CD4-positive, alpha-beta T cell (primary cell): Measurements from ENCODE around the gene PTPRD. TPM values are rescaled to one million over a fixed set of nuclear protein-coding genes. Genes with fewer than 3 reads are reported as not detected.

ENCODE experiments used
- ATAC-seq: fragments of 200-7000 bp; cut with Tn5 transposase; one replicate; pipeline ENCODE4 v1.10.0; 2022; ENCODE audit warnings: mild to moderate bottlenecking; ENCODE audit not compliant: poor library complexity
- CTCF ChIA-PET: fragments of 350-600 bp; sonication (Branson Sonifier 250); formaldehyde crosslinking; loops from one replicate; lab custom pipeline; 2021; ENCODE audit warnings: antibody characterized with exemption, inconsistent platforms; lab: Charles Lee
- POLR2A ChIA-PET: fragments of 350-600 bp; sonication (Branson Sonifier 250); formaldehyde crosslinking; loops from one replicate; lab custom pipeline; 2021; ENCODE audit warnings: antibody characterized with exemption, inconsistent platforms; lab: Charles Lee
- DNase-seq, 14 experiments: peaks; one replicate each; pipeline ENCODE4 v3.0.0-alpha.2; 2013 to 2020; ENCODE audit warnings: mixed read lengths in 2 of 14
- H3K27ac ChIP-seq, 2 donors: one replicate each; pipeline versions ENCODE4 v1.5.1 to v1.7.0; 2013; ENCODE audit warnings: low read length in 2 of 2, low read depth in 1 of 2, mild to moderate bottlenecking in 1 of 2
- H3K27me3 ChIP-seq, 2 experiments: 1 replicate in 1 of 2; 2 replicates in 1 of 2; pipeline versions ENCODE4 v1.6.1 to v1.7.0; 2013; ENCODE audit warnings: low read length in 2 of 2, control low read depth in 1 of 2, mild to moderate bottlenecking in 1 of 2, moderate library complexity in 1 of 2; ENCODE audit not compliant: insufficient read depth in 2 of 2, control insufficient read depth in 1 of 2
- H3K36me3 ChIP-seq: one replicate; pipeline ENCODE4 v1.6.1; 2013; ENCODE audit warnings: low read length, control low read depth; ENCODE audit not compliant: insufficient read depth
- H3K4me1 ChIP-seq: one replicate; pipeline ENCODE4 v1.6.1; 2013; ENCODE audit warnings: low read length, control low read depth; ENCODE audit not compliant: insufficient read depth
- H3K4me3 ChIP-seq: one replicate; pipeline ENCODE4 v1.5.1; 2013; ENCODE audit warnings: mild to moderate bottlenecking, low read length, moderate library complexity
- H3K9me3 ChIP-seq, 2 experiments: 1 replicate in 1 of 2; 2 replicates in 1 of 2; pipeline versions ENCODE4 v1.6.1 to v1.7.0; 2013; ENCODE audit warnings: low read length in 2 of 2, mild to moderate bottlenecking in 2 of 2, control low read depth in 1 of 2, moderate library complexity in 1 of 2; ENCODE audit not compliant: control insufficient read depth in 1 of 2, insufficient read depth in 1 of 2
- H3K27ac Mint-ChIP-seq: one replicate; pipeline ENCODE4 v1.8.0; 2020; ENCODE audit warnings: mixed read lengths
- H3K27me3 Mint-ChIP-seq: one replicate; pipeline ENCODE4 v1.8.0; 2021; ENCODE audit warnings: mixed read lengths
- H3K36me3 Mint-ChIP-seq: one replicate; pipeline ENCODE4 v1.8.0; 2021; ENCODE audit warnings: low read depth, mixed read lengths
- H3K4me1 Mint-ChIP-seq: one replicate; pipeline ENCODE4 v1.8.0; 2021; ENCODE audit warnings: low read depth, mixed read lengths
- H3K4me3 Mint-ChIP-seq: one replicate; pipeline ENCODE4 v1.8.0; 2020; ENCODE audit warnings: mild to moderate bottlenecking, mixed read lengths
- H3K9me3 Mint-ChIP-seq: one replicate; pipeline ENCODE4 v1.8.0; 2020; ENCODE audit warnings: mixed read lengths
- CTCF ChIP-seq: fragments of 200-600 bp; IDR thresholded peaks from one replicate; pipeline ENCODE4 v1.8.0; 2022; ENCODE audit warnings: antibody characterized with exemption, mild to moderate bottlenecking
- intact Hi-C, 2 experiments: fragments of 100-400 bp; cut with DNase I in 1 of 2; cut with micrococcal nuclease in 1 of 2; formaldehyde crosslinking; loops; one replicate each; pipeline versions ENCODE4 v1.15.1 to v1.9.0; 2023 to 2025; cut with DNase I, micrococcal nuclease
- total RNA-seq, 174 experiments: library from RNA in 2 of 174; stranded (reverse) in 2 of 174; gene quantifications; one replicate each; pipeline ENCODE4 v1.2.3 and lab custom pipeline; 2021 to 2026

PTPRD gene
- total RNA-seq, 2 experiments from 2014 or later: not detected

GRCh38 chr9:8724284-8725018 lies 1888.4 kb downstream of the PTPRD start:
- no peaks in the 10 kb centered on the region for H3K27me3 Mint-ChIP-seq
- no peak overlapping the region for H3K4me3 Mint-ChIP-seq
- no peaks in the 10 kb centered on the region for H3K4me1 Mint-ChIP-seq
- POLR2A ChIA-PET: no interaction called here
- Histone ChIP-seq H3K27me3 (no peaks in the 10 kb centered on the region), H3K4me1 (no peaks in the 10 kb centered on the region), H3K4me3 (no peak overlapping the region), H3K27ac (no peak overlapping the region), H3K9me3 (no peaks in the 10 kb centered on the region), H3K36me3 (no peaks in the 10 kb centered on the region)
- ATAC-seq: no peak
- intact Hi-C loops: no loop called here
- no peaks in the 10 kb centered on the region for H3K36me3 Mint-ChIP-seq
- DNase-seq: no peak
- TF ChIP-seq CTCF: no peak
- no peaks in the 10 kb centered on the region for H3K9me3 Mint-ChIP-seq
- CTCF ChIA-PET: no interaction called here
- H3K27ac Mint-ChIP-seq: no peak overlapping the region

- H3K36me3 Mint-ChIP-seq: no peaks in the 10 kb centered on the region
- intact Hi-C loops: no loop called here
- TF ChIP-seq CTCF: no peak
- no peak for ATAC-seq
- no peaks in the 10 kb centered on the region for H3K4me1 ChIP-seq
- ChIA-PET CTCF (no interaction called here), POLR2A (no interaction called here)
- no peaks in the 10 kb centered on the region for H3K9me3 ChIP-seq
- no peak overlapping the region for H3K27ac ChIP-seq
- no peaks in the 10 kb centered on the region for H3K27me3 Mint-ChIP-seq
- H3K4me3 ChIP-seq: no peak overlapping the region
- no peaks in the 10 kb centered on the region for H3K4me1 Mint-ChIP-seq
- no peaks in the 10 kb centered on the region for H3K36me3 ChIP-seq
- H3K27ac Mint-ChIP-seq: no peak overlapping the region
- H3K4me3 Mint-ChIP-seq: no peak overlapping the region
- no peak for DNase-seq
- no peaks in the 10 kb centered on the region for H3K9me3 Mint-ChIP-seq
- H3K27me3 ChIP-seq: no peaks in the 10 kb centered on the region
These were observed 1889.6 kb downstream of the PTPRD start for GRCh38 chr9:8723195-8723594.

- CTCF ChIA-PET: interaction anchor here (0.6 kb wide), 1 partner anchor 16 kb away, joined by 3 read pairs; no protein-coding TSS in a partner anchor
- Histone ChIP-seq H3K4me3 (no peak overlapping the region), H3K27me3 (no peaks in the 10 kb centered on the region), H3K9me3 (no peaks in the 10 kb centered on the region), H3K36me3 (no peaks in the 10 kb centered on the region), H3K4me1 (no peaks in the 10 kb centered on the region), H3K27ac (no peak overlapping the region)
- Mint-ChIP-seq H3K27me3 (no peaks in the 10 kb centered on the region), H3K4me3 (no peak overlapping the region), H3K9me3 (no peaks in the 10 kb centered on the region), H3K36me3 (no peaks in the 10 kb centered on the region), H3K4me1 (no peaks in the 10 kb centered on the region), H3K27ac (no peak overlapping the region)
- no peak for ATAC-seq
- POLR2A ChIA-PET: no interaction called here
- intact Hi-C loops: no loop called here
- no peak for TF ChIP-seq CTCF
- DNase-seq: no peak
These were observed 1892.8 kb downstream of the PTPRD start for GRCh38 chr9:8719833-8720486.
